ENCODE results near the gene URAD. TPM values are rescaled to one million over a fixed set of nuclear protein-coding genes. Genes with fewer than 3 reads are reported as not detected.

The URAD gene
- total and polyA plus RNA-seq, 12 donors: not detected

GRCh38 chr13:27963491-27963890 lies 25.0 kb downstream of the URAD start:
- Histone ChIP-seq H3K9me3 (replicated peaks in 1 of 3) (no peaks in the 10 kb centered on the region), H3K27me3 (peaks cover 82% of the 10 kb centered on the region), H3K4me3 (no peak overlapping the region), H3K36me3 (replicated peaks in 1 of 2) (no peaks in the 10 kb centered on the region), H3K27ac (no peak overlapping the region), H3K4me1 (replicated peaks in 1 of 2) (peaks cover 9% of the 10 kb centered on the region in 2 donors)
- intact Hi-C loops (cut with DNase I): no loop called here
- WGBS, 4 donors: 48 to 68% (median 58%) methylated on average over 3 of the region's 3 CpGs
- no peak for DNase-seq
- TF ChIP-seq POLR2A (IDR thresholded peaks at IDR 0.05) (no peak), CTCF (IDR thresholded peaks at IDR 0.05) (no peak)

- intact Hi-C loops (cut with DNase I): no loop called here
- TF ChIP-seq POLR2A (IDR thresholded peaks at IDR 0.05) (no peak), CTCF (IDR thresholded peaks at IDR 0.05) (no peak)
- DNase-seq: no peak
- H3K4me3 ChIP-seq: no peak overlapping the region
- H3K9me3 ChIP-seq (replicated peaks in 1 of 3): no peaks in the 10 kb centered on the region
- H3K4me1 ChIP-seq (replicated peaks in 1 of 2): peaks cover 9% of the 10 kb centered on the region in 2 donors
- peaks cover 82% of the 10 kb centered on the region for H3K27me3 ChIP-seq
- WGBS, 4 donors: 73 to 79% (median 77%) methylated on average over 6 to 9 of the region's 9 CpGs
- H3K27ac ChIP-seq: no peak overlapping the region
- H3K36me3 ChIP-seq (replicated peaks in 1 of 2): no peaks in the 10 kb centered on the region
Measured at GRCh38 chr13:27962982-27963381, 25.5 kb downstream of the URAD start.

GRCh38 chr13:27962128-27962841 lies 26.2 kb downstream of the URAD start:
- Histone ChIP-seq H3K27me3 (peaks cover 82% of the 10 kb centered on the region), H3K36me3 (replicated peaks in 1 of 2) (no peaks in the 10 kb centered on the region), H3K27ac (no peak overlapping the region), H3K9me3 (replicated peaks in 1 of 3) (no peaks in the 10 kb centered on the region), H3K4me1 (replicated peaks in 1 of 2) (peaks cover 9% of the 10 kb centered on the region in 2 donors), H3K4me3 (no peak overlapping the region)
- intact Hi-C loops (cut with DNase I): no loop called here
- WGBS, 4 donors: 59 to 70% (median 61%) methylated on average over 6 of the region's 6 CpGs
- no peak for DNase-seq
- TF ChIP-seq POLR2A (IDR thresholded peaks at IDR 0.05) (no peak), CTCF (IDR thresholded peaks at IDR 0.05) (no peak)

GRCh38 chr13:27961227-27962085 lies 27.0 kb downstream of the URAD start:
- Histone ChIP-seq H3K9me3 (replicated peaks in 1 of 3) (no peaks in the 10 kb centered on the region), H3K27ac (no peak overlapping the region), H3K4me1 (replicated peaks in 1 of 2) (peaks cover 9% of the 10 kb centered on the region in 2 donors), H3K27me3 (peaks cover 82% of the 10 kb centered on the region), H3K4me3 (peak overlapping the region in 1 of 4 donors; percentile 10), H3K36me3 (replicated peaks in 1 of 2) (no peaks in the 10 kb centered on the region)
- WGBS, 4 donors: 18 to 25% (median 20%) methylated on average over 12 to 25 of the region's 25 CpGs
- TF ChIP-seq CTCF (IDR thresholded peaks at IDR 0.05): no peak
- TF ChIP-seq POLR2A (IDR thresholded peaks at IDR 0.05): no peak
- intact Hi-C loops (cut with DNase I): no loop called here
- no peak for DNase-seq

Measured in adrenal gland (tissue), 12 donors.